ENCODE results near the gene MYLK4.

The MYLK4 gene

DNA sequence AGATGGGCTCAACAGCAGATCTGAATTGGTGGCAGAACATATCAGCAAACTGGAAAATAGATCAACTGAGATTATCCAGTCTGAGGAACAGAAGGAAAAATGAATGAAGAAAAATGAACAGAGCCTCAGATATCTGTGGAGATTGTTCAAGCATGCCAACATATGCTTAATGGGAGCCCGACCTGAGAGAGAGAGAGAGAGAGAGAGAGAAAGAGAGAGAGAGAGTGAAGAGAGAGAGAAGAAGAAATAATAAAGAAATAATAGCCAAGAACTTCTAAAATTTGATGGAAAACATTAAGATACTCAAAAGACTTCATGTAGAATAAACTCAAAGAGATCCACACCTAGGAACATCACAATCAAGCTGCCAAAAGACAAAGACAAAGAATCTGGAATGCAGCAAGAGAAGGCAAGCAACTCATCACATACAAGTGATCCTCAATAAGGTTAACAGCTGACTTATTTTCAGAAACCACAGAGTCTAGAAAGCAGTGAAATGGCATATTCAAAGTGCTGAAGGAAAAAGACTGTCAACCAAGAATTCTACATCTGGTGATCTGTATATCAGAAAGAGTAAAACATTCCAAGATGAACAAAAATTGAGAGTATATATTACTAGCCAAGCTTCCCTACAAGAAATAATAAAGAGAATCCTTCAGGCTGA is 97.2 kb downstream of the MYLK4 start:
- DNase-seq: no peak

DNA sequence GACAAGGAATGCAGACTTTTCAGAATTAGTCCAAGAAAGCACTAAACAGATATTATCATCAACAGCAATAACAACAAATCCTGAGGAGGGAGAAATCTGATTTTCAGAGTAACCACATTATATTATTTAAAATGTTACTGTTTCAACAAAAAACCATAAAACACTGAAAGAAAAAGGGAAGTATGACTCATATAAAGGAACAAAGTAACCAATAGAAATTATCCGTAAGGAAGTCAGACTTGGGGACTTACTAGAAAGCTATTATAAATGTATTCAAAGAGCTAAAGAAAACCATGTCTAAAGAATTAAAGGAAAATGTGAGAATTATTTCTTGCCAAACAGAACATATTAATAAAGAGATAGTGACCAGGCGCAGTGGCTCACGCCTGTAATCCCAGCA is 98.1 kb downstream of the MYLK4 start:
- DNase-seq: no peak

DNA sequence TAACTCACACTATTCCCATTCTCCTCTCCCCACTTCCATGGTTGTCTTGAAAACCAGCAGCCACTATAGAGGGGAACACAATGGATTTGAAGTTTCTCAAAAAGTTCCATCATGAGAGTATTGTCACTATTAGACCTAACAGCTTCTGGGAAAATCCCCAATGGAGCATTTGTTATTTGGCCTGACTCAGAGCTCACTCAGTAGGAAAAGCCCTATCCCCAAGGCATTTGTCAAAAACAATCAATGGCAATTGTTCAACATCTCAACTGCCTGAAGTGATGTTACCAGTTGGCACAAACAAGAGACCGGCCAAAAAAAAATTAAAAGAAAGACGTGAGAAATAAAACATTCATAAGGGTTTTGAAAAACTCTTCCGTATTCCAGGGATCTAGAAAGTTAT is 98.8 kb downstream of the MYLK4 start:
- no peak for DNase-seq

DNA sequence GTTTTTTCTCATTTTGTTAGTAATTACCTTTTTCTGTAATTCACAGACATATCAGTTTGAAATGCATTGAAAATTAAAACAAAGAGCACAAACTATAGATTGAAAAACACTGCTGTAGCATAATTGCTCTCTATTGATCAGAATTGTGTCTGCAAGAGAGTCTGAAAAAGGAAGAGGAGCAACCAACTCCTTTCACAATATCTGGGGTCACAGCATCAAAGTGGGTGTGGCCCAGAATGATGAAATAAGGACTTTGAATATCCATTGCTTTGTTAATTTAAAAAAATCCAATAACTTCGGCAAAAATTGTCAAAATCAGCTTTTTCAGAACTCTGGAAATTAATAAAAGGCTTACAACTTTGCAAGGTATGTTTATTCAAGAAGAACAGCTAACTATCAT is 99.2 kb downstream of the MYLK4 start:
- DNase-seq: no peak

DNA sequence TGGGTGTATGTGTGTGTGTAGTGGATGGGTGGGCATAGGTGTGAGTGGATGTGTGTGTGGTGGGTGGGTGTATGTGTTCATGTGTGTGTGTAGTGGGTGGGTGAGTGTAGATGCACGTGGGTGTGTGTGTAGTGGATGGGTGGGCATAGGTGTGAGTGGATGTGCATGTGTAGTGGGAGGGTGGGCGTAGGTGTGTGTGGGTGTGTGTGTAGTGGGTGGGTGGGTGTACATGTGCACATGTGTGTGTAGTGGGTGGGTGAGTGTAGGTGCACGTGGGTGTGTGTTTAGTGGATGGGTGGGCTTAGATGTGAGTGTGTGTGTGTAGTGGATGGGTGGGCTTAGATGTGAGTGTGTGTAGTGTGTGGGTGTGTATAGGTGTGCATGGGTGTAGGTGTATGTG is 104.4 kb downstream of the MYLK4 start:
- DNase-seq: no peak

DNA sequence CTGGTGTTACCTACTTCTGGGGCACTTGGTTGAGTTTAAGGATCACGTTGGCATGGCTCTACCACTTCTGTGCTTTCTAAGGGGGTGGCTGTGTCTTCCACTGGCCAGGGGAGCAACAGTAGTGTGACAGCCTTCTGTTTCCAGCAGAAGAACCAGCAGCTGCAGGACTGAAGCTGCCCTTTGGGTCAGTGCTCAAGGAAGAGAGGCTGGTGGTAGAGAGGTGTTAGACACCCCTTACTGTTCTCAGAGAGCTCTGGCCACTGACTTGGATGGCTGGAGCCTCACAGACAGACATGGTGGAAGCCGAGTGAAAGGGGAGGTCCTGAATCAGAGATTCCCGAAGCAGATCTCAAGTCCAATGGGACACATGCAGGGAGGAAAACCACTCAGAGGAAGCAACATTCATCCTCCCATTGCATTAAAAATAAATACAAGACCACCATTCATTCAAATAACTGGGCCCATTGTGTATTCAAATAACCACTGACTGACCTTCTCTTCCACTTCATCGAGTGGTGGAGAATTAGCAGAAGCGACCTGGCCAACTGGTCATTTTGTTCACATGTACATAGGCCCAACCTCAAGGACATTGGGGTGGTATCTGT is 106.7 kb downstream of the MYLK4 start:
- DNase-seq: no peak

DNA sequence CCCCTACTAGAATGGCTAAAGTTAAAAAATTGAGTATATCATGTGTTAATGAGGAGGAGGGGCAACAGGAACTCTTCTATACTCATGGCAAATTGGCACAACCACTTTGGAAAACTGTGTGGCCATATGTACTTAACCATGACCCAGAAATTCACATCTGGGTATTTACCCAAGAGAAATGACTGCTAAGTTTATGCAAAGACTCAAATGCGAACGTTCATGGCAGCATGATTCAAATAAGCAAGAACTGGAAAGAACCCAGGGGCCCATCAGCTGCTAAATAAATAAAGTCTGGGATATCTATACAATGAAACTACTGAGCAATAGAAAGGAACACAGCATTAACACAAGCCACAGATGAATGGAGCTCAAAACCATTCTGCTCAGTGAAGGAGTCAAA is 107.6 kb downstream of the MYLK4 start:
- no peak for DNase-seq

DNA sequence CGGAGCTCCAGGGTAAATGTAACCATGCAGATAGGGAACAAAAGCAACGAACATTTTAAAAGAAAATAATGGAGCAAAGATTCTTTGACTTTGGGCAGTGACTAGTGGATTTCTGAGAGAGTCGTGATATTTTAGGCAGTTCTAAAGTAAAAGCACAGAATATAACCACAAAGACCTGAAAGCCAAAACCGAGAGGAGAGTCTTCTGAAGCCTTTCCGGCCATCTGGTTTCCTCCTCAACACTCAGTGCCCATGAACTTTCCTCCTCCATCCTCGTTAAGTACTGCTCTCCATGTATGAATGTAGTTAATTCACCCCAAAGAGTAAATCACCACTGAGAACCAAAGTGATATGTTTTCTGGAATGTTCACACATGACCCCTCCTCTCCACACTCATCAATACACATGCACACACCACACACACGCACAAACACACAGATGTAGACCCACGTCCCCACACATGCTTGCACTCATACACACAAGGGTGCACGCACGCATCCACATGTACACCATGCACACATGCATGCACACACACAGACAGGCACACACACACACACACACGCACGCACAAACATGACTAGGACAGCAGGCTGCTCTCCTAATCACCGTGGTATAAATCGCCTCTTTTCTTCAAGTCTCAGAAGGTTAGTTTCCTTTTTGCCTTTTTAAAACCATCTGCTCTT is 109.5 kb downstream of the MYLK4 start:
- DNase-seq: no peak

DNA sequence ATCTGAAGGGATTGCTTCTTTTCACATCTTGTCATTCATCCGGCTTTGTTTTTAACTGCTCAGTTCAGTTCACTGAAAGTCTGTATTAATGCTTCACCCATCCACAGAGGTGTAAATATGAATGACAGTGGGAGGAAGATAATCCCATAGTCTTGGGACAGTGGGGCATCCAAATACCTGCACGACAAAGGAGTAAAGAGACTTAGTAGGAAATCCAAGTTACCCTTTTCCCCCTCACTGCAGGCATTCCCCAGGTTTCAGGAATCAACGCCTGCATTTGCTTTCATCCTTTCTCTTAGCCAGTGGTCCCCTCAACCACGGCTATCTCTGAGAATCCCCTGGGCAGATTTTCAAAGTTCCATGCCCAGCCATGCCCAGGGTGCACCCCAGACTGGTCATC is 110.2 kb downstream of the MYLK4 start:
- DNase-seq: no peak

DNA sequence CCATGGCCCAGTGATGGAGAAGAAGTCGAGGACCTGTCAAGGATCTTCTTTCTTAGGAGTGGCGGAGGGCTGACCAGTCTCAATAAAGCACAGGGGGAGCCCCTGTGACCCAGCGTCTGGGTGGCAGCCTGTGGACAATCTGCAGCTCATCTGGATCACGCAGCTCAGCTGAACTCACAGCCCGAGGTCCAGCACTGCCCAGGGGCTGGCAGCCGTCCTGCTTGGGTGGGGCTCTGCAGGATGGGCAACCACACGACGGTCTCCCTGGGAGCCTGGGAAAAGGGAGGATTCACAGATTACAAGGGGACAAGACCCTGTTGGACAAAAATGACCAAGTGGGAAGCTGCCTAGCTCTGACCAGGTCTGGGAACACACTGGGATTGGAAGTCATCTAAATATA is 110.8 kb downstream of the MYLK4 start:
- no peak for DNase-seq

DNA sequence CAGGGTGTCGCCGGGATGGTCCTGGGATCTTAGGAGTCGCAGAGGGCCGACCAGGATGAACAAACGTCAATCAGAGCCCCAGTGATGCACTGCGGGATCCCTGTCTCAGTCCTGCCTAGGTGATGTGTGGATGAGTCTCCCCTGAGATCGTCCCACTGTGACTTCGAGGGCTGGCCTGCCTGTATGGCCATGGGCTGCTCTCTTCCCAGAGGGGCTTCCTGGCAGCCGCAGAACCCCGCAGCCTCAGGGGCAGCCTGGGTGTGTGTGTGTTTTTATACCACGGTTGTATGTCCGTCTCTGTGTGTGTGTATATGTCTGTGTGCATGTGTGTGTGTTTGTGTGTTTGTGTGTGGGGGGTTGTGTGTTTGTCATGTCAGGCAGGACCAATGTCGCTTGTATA is 111.6 kb downstream of the MYLK4 start:
- DNase-seq: no peak

DNA sequence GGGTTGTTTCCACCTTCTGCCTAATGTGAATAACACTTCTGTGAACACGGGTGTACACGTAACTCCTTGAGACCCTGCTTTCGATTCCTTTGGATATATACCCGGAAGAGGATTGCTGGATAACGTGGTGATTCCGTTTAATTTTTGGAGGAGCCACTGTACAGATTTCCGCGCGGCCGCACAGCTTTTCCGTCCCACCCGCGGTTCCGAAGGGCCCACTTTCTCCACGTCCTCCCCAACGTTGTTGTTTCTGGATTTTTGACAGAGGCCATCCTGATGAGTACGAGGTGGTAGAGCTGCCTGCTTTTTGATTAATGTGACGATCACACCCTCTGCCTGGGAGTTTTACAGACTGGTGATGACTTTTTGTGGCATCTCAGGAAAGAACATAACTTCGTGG is 114.0 kb downstream of the MYLK4 start:
- DNase-seq: no peak

DNA sequence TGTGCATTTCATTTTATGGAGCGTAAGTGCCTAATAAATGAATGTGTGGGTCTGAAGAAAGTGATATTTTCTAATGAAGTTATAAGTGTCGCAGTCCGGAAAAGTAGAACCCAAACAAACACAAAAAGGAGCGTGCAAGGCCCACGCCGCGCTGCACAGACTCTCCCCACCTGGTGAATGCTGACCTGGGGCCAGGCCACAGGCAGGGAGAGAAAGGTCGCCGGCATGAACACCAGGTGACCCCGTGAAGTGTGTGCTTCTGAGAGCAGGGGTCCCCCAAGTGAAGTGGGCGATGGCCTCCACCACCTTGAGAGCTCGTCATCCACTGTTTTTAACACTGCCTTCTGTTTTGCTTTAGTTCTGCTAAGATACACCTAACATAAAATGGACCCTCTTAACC is 114.8 kb downstream of the MYLK4 start:
- no peak for DNase-seq

DNA sequence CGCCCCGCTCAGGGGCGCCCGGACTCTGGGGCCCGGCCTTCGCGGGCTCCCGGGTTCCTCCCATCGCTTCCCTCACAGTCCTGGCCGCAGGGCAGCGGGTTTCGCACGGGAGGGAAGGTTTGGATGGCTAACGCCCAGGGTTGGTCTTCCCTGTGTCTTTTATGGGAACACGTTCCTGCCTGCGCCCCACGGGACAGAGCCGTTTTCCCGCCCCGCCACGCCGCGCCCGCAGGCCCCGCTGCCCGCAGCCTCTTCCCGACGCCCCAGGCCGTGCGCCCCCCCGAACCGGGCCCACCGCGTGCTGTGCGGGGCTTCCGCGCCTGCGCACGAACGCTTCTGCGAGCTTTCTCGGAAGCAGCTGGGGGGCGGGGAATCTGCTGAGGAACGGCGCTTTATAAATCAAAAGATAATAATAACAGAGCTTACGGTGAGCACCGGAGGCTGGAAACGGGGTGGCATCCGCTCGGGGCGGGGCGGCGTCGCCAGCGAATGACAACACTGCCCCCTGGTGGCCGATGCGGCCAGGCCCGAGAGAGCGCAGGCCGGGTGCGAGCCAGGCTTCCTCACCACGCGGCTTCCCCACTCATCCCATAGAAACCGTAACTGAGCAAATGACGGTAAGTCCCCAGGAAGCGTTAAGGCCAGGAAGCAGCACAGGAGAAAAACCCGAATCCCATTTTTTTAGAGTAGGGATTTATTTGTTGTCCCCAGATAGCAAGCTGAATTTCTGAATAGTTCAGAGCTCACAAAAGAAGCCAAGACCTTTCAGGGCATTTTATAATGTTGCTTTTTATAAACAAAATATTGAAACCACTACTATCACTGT is 116.4 kb downstream of the MYLK4 start:
- peak; percentile 58 for DNase-seq

DNA sequence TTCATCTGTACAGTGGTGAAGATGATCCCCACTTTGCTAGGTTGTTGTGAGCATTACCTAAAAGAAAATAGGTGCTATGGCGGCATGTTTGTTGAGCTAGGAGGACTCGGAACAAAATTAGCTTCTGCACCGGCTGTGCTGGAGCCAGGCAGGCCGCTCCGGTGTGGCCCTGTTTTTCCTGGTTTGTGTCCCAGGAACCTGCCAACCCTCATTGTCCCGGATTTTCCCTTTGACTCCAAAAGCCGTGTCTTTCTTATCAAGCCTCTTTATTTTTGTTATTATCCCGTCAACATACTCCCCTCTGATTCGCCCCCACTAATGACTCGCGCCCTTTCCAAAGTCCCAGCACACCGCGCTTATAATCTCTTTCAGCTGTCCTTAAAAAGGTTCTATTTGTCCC is 117.0 kb downstream of the MYLK4 start:
- DNase-seq: no peak

DNA sequence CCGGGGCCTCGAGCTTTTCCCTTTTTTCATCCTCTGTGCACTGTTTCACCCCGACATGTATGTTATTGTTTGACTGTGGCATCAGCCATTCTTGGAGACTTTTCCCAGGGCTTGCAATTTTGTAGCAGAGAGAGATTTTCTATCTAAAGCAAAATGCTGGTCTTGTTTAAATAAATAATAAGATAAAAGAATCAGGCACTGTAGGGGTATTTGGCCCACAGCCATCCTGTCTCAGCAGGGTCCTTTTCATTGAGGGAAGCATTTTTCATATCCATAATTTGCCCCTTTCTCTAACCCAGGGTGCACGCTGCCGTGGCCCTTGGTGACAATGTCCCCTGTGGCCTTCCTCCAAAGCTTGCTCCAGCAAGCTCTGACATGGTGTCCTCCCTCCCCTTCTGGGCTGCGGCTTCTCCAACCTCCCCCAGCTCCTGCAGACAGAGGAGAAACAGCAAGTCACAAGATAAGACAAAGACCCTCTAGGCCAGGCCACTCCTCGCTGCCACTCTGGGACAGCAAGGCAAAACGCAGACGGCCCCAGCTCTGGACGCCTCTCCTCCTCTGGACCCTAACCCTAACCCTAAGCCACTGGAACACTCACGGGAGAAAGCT is 117.6 kb downstream of the MYLK4 start:
- DNase-seq: no peak

DNA sequence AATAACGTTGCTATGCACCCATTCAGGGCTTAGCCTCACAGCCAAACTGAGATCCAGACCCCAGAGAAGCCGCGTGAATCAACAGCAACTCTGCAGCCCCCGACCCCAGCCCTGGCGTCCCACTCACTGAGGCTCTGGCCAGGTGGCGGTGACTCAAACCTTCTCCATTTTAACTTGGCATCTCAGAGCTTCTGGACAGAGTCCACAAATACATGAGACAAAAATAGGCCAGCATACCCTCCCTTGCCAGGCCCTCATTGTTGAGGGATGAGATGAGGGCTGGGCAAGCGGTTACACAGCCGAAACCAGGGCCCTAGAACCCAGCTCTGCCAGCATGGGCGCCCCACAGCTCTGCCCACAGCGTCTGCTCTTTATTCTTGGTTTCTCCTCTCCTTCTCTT is 118.4 kb downstream of the MYLK4 start:
- no peak for DNase-seq

DNA sequence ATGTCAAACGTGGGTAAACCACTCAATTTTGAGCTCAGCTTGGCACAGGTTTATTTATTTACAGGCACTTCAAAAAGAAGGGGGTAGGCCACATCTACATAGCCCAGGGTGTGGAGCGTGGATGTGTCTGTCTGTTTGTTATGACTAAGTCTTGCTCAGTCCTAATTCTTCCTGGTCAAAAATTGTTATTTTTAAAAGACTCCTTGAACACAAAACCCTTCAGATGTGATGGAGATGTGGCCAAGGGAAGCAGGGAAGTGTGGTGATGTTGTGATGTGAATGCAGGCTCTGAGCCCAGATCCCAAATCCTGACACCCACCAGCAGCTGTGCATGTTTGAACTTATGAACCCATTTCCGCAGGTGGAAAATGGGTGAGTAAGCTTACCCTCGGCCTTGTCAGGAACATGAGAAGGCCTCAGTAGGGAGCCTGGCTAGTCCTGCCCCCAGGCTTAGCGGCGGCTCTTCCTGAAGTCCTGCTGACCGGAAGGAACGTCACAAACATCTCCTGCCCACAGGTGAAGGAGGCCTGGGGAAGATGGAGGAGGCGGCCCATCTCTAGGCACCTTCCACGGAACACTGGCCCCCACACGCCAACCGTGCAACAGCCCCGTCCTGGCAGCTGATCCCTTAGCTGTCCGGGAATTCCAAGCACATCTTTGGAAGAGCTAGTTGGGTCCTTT is 119.7 kb downstream of the MYLK4 start:
- no peak for DNase-seq

DNA sequence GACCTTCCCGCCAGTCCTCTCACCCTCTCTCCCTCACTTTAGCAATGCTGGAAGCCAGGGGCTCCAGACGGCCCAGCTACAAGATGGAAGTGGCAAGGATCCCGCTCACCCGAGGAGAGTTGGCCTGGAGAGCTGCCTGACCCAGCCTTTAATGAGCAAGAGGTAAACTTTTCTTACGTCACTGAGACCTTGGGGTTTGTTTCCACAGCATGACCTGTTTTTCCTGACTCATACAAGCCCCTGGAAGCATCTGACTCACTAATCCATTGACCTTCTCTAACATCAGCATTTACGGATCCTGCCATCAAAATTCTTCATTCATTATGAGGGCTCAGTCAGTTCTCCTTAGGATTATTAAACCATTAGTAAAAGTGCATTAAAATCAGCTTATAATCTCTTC is 120.4 kb downstream of the MYLK4 start:
- DNase-seq: peak; percentile 80

DNA sequence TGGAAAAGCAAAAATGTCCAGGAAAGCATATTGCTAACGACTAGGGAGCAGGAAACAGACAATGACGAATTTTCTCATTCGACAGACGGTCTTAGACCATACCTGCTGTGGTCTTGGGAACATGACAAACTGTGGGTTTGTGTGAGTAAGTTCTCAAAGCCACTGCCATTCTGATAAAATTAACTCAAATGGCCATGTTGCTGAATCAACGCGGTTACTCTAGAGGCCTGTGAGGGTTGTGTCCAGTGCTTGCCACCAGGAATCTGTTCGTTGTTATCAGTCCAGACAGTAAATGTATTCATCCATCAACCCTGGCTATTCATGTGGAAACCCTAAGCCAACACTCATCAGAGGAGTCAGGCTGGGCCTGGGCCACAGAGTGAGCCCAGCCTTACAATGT is 124.3 kb downstream of the MYLK4 start:
- no peak for DNase-seq

DNA sequence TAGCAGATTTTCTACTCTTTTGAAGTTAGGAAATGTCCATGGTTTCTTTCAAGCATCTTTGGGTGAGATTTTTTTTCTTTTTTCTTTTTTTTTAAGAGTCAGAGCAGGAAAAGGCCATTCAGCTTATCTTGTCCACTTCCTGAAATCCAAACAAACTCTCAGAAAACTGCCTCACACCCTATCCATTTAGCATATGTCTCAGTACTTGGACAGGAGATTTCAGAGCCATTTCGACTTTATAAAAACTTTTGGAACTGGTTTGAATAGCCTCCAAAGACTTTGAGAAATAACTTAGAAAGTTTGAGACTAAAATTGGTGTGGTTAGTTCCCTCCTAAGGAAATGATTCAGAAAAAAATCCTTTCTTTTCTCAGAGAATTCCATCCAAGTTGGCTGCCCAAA is 125.1 kb downstream of the MYLK4 start:
- DNase-seq: no peak

DNA sequence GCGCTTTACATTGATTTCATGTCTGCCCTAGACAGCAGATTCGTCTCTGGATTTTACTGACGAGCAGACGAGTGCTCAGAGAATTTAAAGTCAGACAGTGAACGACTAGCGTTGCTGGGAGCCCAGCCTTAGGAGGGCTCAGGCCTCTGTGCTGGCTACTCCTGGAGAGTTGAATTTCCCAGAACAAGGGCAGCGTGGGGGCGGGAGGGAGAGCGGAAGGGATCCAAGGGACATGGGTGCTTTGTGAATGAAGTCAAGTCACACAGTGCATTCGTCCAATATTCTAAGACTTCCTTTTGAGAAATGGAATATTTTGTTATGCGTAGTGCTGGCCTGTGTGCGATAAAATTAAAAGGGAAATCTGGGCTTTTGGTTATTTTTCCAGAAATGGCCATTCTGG is 126.5 kb downstream of the MYLK4 start:
- DNase-seq: no peak

DNA sequence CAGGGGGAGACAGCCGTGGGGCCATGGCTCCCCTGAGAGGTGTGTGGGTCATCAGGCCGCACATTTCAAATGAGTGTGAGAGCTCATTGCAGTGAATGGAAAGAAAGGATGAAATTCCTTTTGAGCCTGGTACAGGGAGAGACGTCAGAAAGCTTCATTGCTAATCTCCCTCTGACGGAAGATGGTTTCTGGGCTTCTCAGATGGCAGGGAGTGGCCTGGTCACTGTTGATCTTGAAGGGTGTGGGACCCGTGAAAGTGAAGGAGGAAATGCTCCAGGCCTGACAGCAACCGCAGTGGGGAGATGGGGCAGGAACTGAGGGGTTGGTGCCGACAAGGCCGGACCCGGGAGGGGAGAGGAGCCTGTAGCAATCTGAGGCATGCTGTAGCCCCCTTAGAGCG is 127.4 kb downstream of the MYLK4 start:
- no peak for DNase-seq
